Umbilical cord (tissue), 1 donor: ENCODE data around the gene MIX23. TPM values are rescaled to one million over a fixed set of nuclear protein-coding genes. Genes with fewer than 3 reads are reported as not detected.

Source experiments
- total RNA-seq: library from RNA; depleted of rRNA; stranded (reverse); fragments of >200 nt; gene quantifications from one replicate; pipeline ENCODE4 v1.2.3, GENCODE V29; 2014; ENCODE audit warnings: low replicate concordance; ENCODE audit not compliant: insufficient read depth

The MIX23 gene
- total RNA-seq, 1 donor from 2014 or later = 6.5 TPM

Other genes with a start within 250 kb of the MIX23 start
- 1.4 TPM for gene CASR, start 199.6 kb downstream of the MIX23 start, total RNA-seq
- 38.0 TPM for gene CSTA, start 58.0 kb downstream of the MIX23 start, total RNA-seq
- 47.4 TPM for gene FAM162A, start 951 bp upstream of the MIX23 start, total RNA-seq
- 6.0 TPM for gene WDR5B, start 32.8 kb upstream of the MIX23 start, total RNA-seq
- 20.0 TPM for gene KPNA1, start 131.7 kb upstream of the MIX23 start, total RNA-seq
- 31.5 TPM for gene PARP9, start 181.1 kb upstream of the MIX23 start, total RNA-seq
- gene DTX3L, start 181.1 kb upstream of the MIX23 start, total RNA-seq = 14.9 TPM
- gene PARP15, start 194.4 kb upstream of the MIX23 start, total RNA-seq = 4.3 TPM